Fibroblast of lung (primary cell): Measurements from ENCODE around the gene CD58. TPM values are rescaled to one million over a fixed set of nuclear protein-coding genes. Genes with fewer than 3 reads are reported as not detected.

Experiments
- DNase-seq, 2 donors: peaks; one replicate each; pipeline versions ENCODE4 v3.0.0 to v3.0.0-alpha.2; 2010; ENCODE audit warnings: low read depth in 2 of 2
- H2AFZ ChIP-seq: 2 replicates; pipeline ENCODE4 v1.5.1; 2012; ENCODE audit warnings: low read length, control low read depth, inconsistent platforms
- H3K27ac ChIP-seq: 2 replicates; pipeline ENCODE4 v1.5.1; 2011; ENCODE audit warnings: low read length, control low read depth; ENCODE audit not compliant: insufficient read depth
- H3K27me3 ChIP-seq: 2 replicates; pipeline ENCODE4 v1.5.1; 2011; ENCODE audit warnings: mild to moderate bottlenecking, low read length; ENCODE audit not compliant: control insufficient read depth, insufficient read depth
- H3K36me3 ChIP-seq: 2 replicates; pipeline ENCODE4 v1.5.1; 2011; ENCODE audit warnings: low read length; ENCODE audit not compliant: control insufficient read depth, insufficient read depth
- H3K4me1 ChIP-seq: 2 replicates; pipeline ENCODE4 v1.5.1; 2011; ENCODE audit warnings: low read length; ENCODE audit not compliant: control insufficient read depth, insufficient read depth; ENCODE audit errors: extremely low read depth
- H3K4me2 ChIP-seq: 2 replicates; pipeline ENCODE4 v1.5.1; 2011; ENCODE audit warnings: low read length, control low read depth; ENCODE audit not compliant: insufficient read depth; ENCODE audit errors: extremely low read depth
- H3K4me3 ChIP-seq, 4 experiments: fragments of 200-600 bp in 1 of 4; sonication (generic) in 1 of 4; replicated peaks in 1 of 4; 2 replicates each; pipeline ENCODE4 v1.5.1; 2011 to 2016; ENCODE audit warnings: low read length in 4 of 4, low read depth in 3 of 4, mild to moderate bottlenecking in 3 of 4, control low read depth in 2 of 4, inconsistent platforms in 1 of 4, mixed read lengths in 1 of 4; ENCODE audit not compliant: insufficient read depth in 1 of 4; ENCODE audit errors: control extremely low read depth in 1 of 4
- H3K79me2 ChIP-seq: 2 replicates; pipeline ENCODE4 v1.5.1; 2012; ENCODE audit warnings: mild to moderate bottlenecking, low read length, inconsistent platforms; ENCODE audit not compliant: control insufficient read depth, insufficient read depth
- H3K9ac ChIP-seq: 2 replicates; pipeline ENCODE4 v1.5.1; 2011; ENCODE audit warnings: mild to moderate bottlenecking, low read length, control low read depth; ENCODE audit not compliant: insufficient read depth
- H3K9me3 ChIP-seq: 2 replicates; pipeline ENCODE4 v1.5.1; 2012; ENCODE audit warnings: low read depth, low read length; ENCODE audit not compliant: control insufficient read depth, insufficient read depth
- H4K20me1 ChIP-seq: 2 replicates; pipeline ENCODE4 v1.5.1; 2011; ENCODE audit warnings: low read length; ENCODE audit not compliant: control insufficient read depth, insufficient read depth; ENCODE audit errors: extremely low read depth
- EZH2 ChIP-seq: IDR thresholded peaks from 2 replicates; pipeline ENCODE4 v1.5.1; 2012; ENCODE audit warnings: low read length, control low read depth, mild to moderate bottlenecking; ENCODE audit errors: missing control alignments
- polyA plus RNA-seq, 2 donors: library from polyadenylated mRNA; depleted of rRNA in 1 of 2; stranded (reverse) in 1 of 2; unstranded in 1 of 2; fragments of >200 nt; gene quantifications; 2 replicates each; pipeline ENCODE4 v1.2.1, GENCODE V29; 2011 to 2012; ENCODE audit warnings: missing spikeins in 1 of 2
- total RNA-seq: library from RNA; depleted of rRNA; stranded (reverse); fragments of >200 nt; gene quantifications from 2 replicates; pipeline ENCODE4 v1.2.1, GENCODE V29; 2014
- TF ChIP-seq, protein P1 (sequence below), 2 donors: IDR thresholded peaks in 1 of 2; conservative IDR thresholded peaks in 1 of 2; 1 replicate in 1 of 2; 2 replicates in 1 of 2; pipeline ENCODE4 v1.5.1; 2011 to 2012; ENCODE audit warnings: low read length in 2 of 2, control low read depth in 1 of 2, inconsistent platforms in 1 of 2, low read depth in 1 of 2, mild to moderate bottlenecking in 1 of 2

The CD58 gene
- total and polyA plus RNA-seq, 2 donors (not counting 1 experiment from before 2014, with no cell fraction given), result 8.4 to 16.3 TPM

DNA sequence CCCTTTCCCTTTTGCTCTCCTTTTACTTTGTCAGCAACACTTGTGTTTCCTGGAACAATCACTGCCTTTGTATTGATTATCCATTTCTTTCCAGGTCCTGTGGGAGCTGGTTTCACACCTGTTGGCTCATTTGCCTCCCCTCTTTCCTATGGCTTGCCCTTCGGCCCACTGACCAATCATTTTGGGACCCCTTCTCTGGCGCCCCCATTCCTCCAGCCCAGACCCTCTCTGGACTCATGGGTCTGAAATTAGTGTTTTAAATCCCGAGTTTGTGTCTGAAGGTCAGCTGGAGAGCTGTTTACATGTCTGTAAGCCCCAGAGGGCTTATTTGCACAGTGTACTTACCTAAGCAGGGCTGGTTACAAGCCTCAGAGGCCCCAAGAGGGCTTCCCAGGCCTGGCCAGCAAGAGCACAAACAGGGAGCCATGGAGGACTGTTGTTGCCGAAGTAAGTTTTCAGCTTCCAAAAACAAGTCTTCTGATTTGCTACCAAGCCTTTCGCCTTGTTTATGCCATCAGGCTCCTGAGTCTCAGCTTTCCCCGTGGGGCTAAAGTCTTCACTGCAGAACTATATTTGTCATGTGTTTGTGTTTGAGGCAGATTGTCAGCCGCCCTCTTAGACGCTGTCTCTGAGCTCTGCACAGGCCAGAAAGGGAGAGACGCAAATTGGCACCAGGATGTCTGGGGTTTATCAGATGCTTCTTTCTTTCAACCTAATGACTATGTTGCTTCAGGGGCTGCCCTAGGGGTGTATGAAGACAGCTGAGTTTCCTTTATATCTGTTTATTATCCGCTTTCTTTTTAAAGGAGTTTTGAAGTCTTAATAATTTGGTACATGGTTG is 104.8 kb downstream of the CD58 start:
- DNase-seq, result no peak
- Histone ChIP-seq H3K9ac (no peak overlapping the region), H2AFZ (no peak overlapping the region), H3K36me3 (no peaks in the 10 kb centered on the region), H3K27ac (no peak overlapping the region), H3K27me3 (peaks cover 3% of the 10 kb centered on the region), H3K79me2 (no peaks in the 10 kb centered on the region), H3K4me2 (no peak overlapping the region), H3K4me3 (no peak overlapping the region), H3K4me1 (no peaks in the 10 kb centered on the region), H4K20me1 (no peaks in the 10 kb centered on the region), H3K9me3 (no peaks in the 10 kb centered on the region)
- no peak for TF ChIP-seq EZH2
- TF ChIP-seq, protein P1, sequence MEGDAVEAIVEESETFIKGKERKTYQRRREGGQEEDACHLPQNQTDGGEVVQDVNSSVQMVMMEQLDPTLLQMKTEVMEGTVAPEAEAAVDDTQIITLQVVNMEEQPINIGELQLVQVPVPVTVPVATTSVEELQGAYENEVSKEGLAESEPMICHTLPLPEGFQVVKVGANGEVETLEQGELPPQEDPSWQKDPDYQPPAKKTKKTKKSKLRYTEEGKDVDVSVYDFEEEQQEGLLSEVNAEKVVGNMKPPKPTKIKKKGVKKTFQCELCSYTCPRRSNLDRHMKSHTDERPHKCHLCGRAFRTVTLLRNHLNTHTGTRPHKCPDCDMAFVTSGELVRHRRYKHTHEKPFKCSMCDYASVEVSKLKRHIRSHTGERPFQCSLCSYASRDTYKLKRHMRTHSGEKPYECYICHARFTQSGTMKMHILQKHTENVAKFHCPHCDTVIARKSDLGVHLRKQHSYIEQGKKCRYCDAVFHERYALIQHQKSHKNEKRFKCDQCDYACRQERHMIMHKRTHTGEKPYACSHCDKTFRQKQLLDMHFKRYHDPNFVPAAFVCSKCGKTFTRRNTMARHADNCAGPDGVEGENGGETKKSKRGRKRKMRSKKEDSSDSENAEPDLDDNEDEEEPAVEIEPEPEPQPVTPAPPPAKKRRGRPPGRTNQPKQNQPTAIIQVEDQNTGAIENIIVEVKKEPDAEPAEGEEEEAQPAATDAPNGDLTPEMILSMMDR (conservative IDR thresholded peaks at IDR 0.05 in 1 of 2, IDR thresholded peaks at IDR 0.05 in 1 of 2; ENCODE audit: low read depth in 1 of 2, low read length in 2 of 2), result no peak

GRCh38 chr1:116465477-116465844 is 105.4 kb downstream of the CD58 start:
- no peaks in the 10 kb centered on the region for H4K20me1 ChIP-seq
- no peaks in the 10 kb centered on the region for H3K4me1 ChIP-seq
- H2AFZ ChIP-seq, result no peak overlapping the region
- H3K27ac ChIP-seq, result no peak overlapping the region
- H3K36me3 ChIP-seq, result no peaks in the 10 kb centered on the region
- H3K9me3 ChIP-seq, result no peaks in the 10 kb centered on the region
- no peak for TF ChIP-seq EZH2
- TF ChIP-seq, protein P1 (conservative IDR thresholded peaks at IDR 0.05 in 1 of 2, IDR thresholded peaks at IDR 0.05 in 1 of 2; ENCODE audit: low read depth in 1 of 2, low read length in 2 of 2), result no peak
- no peak overlapping the region for H3K4me2 ChIP-seq
- H3K79me2 ChIP-seq, result no peaks in the 10 kb centered on the region
- no peak overlapping the region for H3K9ac ChIP-seq
- peaks cover 3% of the 10 kb centered on the region for H3K27me3 ChIP-seq
- H3K4me3 ChIP-seq, result no peak overlapping the region
- no peak for DNase-seq

Other genes with a start within 250 kb of the CD58 start
- gene ATP1A1, start 197.8 kb downstream of the CD58 start, total RNA-seq, result 110 and 141 TPM in 2 replicates
- 216 and 230 TPM in 2 replicates for gene ATP1A1, start 197.8 kb downstream of the CD58 start, polyA plus RNA-seq
- under 0.01 TPM in 2 replicates for gene IGSF3, start 96.7 kb upstream of the CD58 start, total RNA-seq
- gene IGSF3, start 96.7 kb upstream of the CD58 start, polyA plus RNA-seq, result 0.02 TPM in 2 replicates
- not detected in 2 replicates for gene CD2, start 183.4 kb upstream of the CD58 start, total RNA-seq
- not detected in 2 replicates for gene CD2, start 183.4 kb upstream of the CD58 start, polyA plus RNA-seq